GM21723 (cell line): ENCODE data around the gene MFAP1.
"Not testable (repeated sequence)": the region's sequence is repeated elsewhere in the genome, so short reads cannot be mapped to it uniquely, and the experiment has no call there.

Source experiments
- ATAC-seq: cut with Tn5 transposase; IDR thresholded peaks from one replicate; pipeline ENCODE4 v1.9.1; 2021; ENCODE audit warnings: mild to moderate bottlenecking, moderate library complexity; ENCODE audit not compliant: unreplicated experiment

MFAP1 gene, protein sequence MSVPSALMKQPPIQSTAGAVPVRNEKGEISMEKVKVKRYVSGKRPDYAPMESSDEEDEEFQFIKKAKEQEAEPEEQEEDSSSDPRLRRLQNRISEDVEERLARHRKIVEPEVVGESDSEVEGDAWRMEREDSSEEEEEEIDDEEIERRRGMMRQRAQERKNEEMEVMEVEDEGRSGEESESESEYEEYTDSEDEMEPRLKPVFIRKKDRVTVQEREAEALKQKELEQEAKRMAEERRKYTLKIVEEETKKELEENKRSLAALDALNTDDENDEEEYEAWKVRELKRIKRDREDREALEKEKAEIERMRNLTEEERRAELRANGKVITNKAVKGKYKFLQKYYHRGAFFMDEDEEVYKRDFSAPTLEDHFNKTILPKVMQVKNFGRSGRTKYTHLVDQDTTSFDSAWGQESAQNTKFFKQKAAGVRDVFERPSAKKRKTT

DNA sequence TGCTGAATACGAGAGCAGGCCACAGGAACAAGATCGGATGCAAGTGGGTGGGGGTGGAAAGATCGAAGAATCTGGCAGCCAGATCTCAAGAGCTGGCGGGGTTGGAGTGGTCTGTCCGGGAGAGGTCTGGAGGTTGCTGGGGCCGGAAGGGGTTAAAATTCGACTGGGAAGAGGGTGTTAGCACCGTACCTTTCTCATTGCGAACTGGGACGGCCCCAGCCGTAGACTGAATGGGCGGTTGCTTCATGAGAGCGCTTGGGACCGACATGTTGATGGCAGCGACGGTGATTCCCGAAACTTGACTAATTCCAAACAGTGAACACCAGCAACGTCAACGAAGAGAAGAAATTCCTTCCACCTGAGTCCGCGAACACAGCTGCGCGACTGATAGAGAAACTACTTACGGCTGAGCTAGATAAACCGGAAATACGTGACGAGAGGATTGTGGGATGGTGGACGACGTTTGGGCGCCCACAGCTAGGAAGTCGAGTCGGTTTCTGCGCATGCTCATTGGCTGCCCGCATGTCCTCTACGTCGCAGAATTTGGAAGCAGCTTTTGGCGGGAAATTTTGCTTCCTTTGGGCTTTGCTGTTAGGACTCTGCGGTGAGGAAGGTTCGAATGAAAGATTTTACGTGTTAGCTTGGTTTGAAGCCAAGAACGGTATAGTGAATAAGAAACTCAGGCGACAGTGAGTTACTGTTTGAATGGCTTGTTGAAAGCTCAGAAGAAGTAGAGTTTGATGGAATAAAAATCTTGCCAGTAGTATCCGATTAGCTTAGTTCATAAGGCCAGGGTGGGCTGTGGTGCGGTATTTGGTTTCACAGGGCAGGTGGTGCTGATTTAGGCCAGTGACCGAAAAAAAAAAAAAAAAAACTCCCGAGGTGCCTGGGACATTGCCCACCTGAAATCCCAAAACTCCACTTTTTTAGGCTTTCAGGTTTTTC lies at the start of gene MFAP1:
TSS of gene MFAP1 (minus strand) at position 389 of the 945 bp plus-strand sequence. CDS start at position 268, 121 bp downstream.
- peak; percentile 71 for ATAC-seq

DNA sequence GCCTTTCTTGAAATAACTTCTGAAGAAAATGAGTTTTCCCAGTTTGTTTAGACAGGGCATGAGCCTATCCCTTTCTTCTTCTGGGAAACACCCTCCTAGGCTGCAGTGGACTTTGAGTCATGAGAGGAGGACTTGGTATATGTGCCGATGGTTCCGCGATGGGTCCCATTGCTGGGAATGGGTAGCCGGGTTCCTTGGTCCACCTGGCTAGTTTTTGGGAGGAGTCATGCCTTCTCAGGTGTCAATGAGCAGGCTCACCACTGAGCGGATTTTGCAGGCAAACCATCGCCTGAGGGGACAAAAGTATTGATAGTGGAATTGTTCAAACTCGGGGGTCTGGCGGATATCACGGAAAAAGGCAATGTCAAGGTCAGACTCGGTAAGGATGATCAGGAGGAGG lies 49.2 kb upstream of the MFAP1 start:
- ATAC-seq = no peak

DNA sequence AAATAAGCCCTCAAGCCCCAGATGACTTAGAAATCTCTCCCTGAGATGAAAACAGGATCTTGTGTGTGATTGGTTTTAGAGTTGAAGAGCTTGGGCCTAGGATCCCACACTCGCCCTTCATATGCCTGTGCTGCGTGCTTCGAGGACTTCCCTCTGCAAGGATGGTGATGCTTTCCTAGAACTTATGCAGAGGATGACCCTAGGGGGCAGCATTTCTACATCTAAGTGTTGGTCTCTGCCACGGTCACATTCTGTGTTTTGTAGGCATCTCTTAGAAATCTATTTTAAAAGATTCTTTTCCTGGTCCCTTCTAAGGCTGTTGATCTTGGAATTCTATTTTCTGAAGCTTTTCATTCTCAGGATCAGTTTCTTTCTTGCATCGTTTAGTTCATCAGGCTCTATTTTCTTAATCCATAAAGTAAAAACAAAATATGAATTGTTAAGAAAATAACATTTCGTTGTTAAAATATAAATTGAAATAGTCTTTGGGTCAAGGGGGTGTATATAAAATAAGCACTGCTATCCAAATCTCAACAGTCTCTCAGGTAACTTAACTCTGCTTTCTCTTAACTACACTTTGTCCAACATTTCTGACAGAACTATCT lies 48.0 kb upstream of the MFAP1 start:
- no peak for ATAC-seq

DNA sequence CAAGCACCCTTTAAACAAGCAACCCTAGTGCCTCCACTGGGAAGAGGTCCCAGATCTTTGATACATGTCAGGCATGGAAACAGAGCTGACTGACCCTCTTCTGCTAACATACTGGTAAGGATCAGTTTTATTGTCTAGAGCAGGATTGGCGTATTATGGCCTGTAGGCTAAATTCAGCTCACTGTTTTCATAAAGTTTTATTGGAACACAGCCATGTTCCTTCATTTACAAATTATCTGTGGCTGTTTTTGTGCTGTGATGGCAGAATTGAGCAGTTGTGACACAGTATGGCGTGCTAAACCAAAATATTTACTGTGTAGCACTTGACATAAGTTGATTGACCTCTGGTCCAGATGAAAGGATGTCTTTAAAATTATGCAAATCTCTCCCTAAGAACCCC lies 47.3 kb upstream of the MFAP1 start:
- ATAC-seq = no peak

DNA sequence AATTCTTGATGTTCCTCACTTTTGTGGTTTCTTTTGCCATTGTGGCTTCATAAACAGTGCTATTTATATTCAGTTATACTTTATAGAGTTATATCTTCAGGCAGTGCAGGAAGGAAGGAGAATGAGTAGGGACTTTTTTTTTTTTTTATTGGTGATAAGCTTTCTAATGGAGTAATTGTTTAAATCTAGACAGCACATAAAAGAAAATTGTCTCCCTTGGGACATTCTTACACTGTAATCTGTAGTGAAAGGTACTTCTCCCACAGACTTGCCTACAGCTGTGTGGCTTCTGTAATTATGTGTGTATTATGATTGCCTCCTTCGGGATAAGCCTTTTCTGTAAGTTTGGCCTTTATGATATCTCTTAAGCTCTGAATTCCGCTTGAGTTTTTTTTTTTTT lies 43.9 kb upstream of the MFAP1 start:
- ATAC-seq = no peak

DNA sequence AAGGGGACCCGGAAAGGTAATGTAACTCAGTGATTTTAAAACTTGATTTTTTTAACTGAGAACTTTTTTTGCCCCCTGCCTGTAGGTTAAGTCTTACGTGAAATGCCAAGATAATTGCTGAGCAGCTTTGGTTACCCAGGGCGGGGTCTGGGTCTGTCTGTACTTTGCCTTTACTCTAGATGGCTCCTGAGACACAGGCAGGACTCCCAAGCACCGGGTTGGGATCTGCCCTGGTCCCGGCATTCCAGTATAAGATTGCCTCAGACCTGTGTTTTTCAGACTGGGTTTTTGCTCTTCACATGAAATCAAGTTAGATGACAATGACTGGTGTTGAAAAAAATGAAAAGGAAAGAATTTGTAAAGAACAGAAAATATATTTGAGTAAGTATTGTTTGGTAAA lies 42.6 kb upstream of the MFAP1 start:
- no peak for ATAC-seq

DNA sequence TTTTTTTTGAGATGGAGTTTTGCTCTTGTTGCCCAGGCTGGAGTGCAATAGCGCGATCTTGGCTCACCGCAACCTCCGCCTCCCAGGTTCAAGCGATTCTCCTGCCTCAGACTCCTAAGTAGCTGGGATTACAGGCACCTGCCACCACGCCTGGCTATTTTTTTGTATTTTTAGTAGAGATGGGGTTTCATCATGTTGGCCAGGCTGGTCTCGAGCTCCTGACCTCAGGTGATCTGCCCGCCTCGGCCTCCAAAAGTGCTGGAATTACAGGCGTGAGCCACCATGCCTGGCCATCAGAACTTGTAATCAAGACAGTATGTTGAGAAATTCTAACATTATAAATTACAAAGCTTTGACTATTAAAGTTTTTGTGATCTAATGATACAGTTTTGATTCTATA lies 42.1 kb upstream of the MFAP1 start:
- ATAC-seq = not testable (repeated sequence)

DNA sequence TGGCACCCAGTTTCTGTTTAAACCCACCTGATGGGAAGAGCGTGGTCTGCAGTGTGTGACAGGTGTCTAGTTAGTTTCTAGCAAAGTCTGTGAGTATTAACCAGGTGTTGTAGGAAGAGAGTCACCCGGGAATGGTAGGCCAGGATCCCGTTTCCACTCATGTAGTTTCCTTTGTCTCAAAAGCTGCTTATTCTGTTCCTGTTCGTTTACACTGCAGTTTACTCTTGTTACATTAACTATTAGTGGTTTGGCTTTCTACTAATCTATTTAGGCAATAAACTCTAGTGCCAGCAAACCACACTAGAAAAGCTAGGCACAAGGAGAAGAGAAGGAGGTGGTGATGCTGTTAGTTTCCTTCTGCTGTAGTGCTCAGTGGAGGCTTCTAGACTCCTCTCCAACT lies 35.1 kb upstream of the MFAP1 start:
- no peak for ATAC-seq

DNA sequence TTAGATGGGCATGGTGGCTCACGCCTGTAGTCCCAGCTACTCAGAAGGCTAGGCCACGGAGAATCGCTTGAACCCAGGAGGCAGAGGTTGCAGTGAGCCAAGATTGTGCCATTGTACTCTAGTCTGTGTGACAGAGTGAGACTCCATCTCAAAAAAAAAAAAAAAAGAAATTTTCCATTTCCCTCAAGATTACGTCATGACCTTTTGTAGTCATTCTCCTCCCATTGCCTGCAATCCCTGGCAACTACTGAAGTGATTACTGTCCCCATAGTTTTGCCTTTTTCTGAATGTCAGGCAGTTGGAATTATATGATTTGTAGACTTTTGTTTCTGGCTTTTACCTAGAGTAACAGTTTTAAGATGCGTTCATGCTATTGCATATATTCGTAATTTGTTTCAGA lies 30.3 kb upstream of the MFAP1 start:
- no peak for ATAC-seq

DNA sequence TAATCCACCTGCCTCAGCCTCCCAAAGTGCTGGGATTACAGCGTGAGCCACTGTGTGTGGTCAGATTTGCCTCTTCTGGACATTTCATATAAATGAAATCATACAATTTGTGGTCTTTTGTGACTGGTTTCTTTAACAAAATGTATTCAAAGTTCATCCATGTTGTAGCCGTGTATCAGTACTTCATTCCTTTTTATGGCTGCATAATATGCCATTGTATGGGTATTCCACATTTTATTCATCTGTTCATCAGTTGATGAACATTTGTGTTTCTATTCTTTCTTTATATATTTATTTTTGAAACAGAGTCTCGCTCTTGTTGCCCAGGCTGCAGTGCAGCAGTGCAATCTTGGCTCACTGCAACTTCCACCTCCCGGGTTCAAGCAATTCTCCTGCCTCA lies 28.1 kb upstream of the MFAP1 start:
- ATAC-seq = no peak

DNA sequence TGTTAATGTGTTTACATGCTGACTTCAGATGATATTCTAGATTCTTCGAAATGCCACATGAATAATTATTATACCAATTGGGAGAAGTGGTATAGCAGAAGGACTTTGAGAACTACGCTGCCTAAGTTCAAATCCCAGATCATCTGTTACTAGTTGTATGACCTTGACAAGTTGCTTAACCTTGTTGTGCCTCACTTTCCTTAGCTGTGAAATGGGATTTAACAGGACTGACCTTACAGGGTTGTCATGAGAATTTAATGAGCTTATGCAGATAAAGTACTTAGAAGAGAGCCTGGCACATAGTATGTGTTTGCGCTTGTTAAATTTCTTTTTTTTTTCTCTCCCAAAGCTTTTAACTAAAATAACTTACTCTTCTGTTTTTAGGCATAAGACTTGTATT lies 26.8 kb upstream of the MFAP1 start:
- ATAC-seq = no peak

DNA sequence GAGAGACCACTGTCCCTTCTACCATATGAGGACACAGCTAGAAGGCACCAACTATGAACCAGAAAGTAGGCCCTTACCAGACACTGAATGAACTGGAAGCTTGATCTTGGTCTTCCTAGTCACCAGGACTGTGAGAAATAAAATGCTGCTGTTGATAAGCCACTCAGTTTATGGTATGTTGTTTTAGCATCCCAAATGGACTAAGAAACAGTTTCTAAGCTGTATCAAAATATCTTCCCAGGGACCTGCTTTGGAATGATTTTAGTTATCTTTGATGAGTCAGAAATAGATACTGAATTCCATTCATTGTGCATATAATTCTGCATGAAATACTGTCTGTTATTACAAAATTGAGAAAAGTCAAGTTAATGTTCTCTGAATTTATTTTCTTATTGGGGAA lies 20.9 kb upstream of the MFAP1 start:
- ATAC-seq = no peak

DNA sequence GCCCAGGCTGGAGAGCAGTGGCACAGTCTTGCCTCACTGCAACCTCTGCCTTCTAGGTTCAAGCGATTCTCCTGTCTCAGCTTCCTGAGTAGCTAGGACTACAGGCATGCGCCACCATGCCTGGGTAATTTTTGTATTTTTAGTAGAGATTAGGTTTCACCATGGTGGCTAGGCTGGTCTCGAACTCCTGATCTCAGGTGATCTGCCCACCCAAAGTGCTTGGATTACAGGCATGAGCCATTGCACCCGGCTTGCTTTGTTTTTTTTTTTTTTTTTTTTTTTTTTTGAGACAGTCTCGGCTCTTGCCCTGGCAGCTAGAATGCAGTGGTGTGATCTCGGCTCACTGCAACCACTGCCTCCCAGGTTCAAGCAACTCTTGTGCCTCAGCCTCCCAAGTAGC lies 8.0 kb upstream of the MFAP1 start:
- not testable (repeated sequence) for ATAC-seq

DNA sequence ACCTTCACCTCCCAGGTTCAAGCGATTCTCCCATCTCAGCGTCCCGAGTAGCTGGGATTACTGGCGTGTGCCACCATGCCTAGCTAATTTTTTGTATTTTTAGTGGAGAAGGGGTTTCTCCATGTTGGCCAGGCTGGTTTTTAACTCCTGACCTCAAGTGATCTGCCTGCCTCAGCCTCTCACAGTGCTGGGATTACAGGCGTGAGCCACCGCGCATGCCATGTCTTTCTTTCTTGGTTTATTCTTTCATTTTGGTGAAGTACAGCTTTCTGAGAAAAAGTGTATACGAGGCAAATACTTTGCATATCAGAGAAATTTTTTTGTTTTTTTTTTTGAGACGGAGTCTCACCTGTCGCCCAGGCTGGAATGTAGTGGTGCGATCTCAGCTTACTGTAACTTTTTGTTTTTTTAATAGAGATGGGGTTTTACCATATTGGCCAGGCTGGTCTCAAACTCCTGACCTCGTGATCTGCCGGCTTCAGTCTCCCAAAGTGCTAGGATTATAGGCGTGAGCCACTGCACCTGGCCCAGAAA lies 7.1 kb upstream of the MFAP1 start:
- not testable (repeated sequence) for ATAC-seq

DNA sequence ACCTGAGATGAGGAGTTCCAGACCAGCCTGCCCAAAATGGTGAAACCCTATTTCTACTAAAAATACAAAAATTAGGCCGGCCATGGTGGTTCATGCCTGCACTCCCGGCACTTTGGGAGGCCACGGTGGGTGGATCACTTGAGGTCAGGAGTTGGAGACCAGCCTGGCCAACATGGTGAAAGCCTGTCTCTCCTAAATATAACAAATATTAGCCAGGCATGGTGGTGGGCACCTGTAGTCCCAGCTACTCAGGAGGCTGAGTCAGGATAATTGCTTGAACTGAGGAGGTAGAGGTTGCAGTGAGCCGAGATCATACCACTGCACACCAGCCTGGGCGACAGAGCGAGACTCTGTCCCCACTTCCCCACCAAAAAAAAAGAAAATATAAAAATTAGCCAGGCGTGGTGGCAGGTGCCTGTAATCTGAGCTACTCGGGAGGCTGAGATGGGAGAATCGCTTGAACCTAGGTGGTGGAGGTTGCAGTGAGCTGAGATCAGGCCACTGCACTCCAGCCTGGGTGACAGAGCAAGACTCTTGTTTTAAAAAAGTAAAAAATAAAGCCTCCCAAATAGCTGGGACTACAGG lies 6.3 kb upstream of the MFAP1 start:
- ATAC-seq = not testable (repeated sequence)

DNA sequence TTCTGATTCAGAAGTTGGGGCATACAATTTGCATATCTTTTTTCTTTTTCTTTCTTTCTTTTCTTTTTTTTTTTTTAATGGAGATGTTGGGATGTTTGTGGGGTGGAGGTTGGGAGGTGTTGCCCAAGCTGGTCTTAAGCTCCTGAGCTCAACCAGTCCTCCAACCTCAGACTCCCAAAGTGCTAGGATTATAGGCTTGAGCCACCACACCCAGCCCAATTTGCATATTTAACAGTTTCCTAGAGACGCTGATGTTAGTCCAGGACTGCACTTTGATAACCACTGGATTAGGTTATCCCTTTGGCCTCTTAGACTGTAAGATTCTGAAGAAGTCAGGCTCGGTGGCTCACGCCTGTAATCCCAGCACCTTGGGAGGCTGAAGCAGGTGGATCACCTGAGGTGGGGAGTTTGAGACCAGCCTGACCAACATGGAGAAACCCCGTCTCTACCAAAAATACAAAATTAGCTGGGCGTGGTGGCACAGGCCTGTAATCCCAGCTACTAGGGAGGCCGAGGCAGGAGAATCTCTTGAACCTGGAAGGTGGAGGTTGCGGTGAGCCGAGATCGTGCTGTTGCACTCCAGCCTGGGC lies 5.6 kb upstream of the MFAP1 start:
- ATAC-seq = not testable (repeated sequence)

DNA sequence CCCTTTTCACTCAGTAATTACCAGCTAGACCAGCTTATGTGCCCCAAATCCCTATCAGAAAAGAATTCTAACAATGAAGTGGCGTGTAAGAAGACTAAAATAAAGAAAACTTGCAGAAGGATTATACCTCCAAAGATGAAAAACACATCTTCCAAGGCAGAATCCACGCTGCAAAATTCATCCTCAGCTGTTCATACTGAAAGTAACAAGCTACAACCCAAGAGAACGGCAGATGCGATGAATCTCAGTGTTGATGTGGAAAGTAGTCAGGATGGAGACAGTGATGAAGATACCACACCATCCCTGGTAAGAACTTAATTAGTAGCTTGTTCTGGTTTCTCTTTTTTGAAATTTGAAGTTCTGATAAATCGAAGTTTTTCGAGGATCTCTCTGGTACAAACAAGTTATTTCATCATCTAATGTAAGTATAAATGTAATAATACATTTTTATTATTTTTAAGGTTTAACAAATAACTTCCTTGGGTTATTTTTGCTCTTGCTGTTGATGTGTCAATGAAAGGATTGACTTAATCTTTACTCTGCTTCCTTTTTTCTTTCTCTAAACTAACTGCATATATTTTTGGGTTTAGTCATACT lies 3.7 kb upstream of the MFAP1 start:
- no peak for ATAC-seq

DNA sequence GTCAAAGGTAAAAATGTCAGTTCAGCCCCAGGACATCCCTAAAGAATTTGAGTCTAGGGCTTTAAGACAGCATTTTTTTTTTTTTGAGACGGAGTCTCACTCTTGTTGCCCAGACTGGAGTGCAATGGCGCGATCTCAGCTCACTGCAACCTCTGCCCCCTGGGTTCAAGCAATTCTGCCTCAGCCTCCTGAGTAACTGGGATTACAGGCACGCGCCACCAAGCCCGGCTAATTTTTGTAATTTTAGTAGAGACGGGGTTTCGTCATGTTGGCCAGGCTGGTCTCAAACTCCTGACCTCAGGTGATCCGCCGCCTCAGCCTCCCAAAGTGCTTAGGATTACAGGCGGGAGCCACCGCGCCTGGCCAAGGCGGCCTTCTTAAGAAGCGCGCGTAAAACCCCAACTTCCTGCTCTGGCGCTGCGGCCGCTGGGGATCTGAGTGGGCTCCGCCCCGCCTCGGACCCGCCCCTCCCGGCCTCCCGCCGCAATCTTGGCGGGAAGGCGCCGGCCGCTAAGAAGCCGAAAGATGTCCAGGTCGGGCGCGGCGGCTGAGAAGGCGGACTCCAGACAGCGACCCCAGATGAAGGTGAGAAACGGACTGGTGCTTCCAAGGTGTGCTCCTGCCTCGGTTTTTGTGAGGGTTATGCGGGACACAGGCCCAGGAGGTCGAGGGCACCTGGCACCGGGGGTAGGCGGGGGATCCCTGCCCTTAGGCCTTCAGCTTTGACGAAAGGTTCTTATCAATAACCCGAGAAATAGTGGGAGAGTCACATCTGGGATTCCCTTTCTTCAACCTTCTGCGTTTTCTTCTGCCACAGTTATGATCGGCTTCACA lies 2.2 kb upstream of the MFAP1 start, which contains the start of gene WDR76:
TSS of gene WDR76 (plus strand) at position 495 of the 834 bp plus-strand sequence. CDS start at position 526, 31 bp downstream.
- ATAC-seq = peak; percentile 65

DNA sequence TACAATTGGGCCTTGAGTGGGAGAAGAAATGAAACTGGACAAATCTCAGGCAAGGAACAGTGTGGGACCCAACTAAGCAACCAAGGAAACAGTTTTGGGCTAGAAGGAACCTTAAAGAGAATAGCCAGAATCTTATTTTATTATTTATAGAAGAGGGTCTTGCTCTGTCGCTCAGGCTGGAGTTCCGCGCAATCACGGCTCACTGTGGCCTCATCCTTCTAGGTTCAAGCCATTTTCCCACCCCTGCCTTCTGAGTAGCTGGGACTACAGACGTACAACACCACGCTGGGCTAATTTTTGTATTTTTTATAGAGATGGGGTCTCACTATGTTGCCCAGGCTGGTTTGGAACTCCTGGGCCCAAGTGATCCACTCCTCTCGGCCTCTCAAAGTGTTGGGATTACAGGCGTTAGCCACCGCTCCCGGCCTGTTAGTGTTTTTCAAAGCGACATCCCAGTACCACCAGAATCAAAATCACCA lies 1.6 kb upstream of the MFAP1 start:
- ATAC-seq = no peak
